AG04449 (cell line): ENCODE measurements around the gene FTCDNL1.

Source experiments
- CTCF ChIA-PET: fragments of 350-600 bp; formaldehyde crosslinking; extraction: SDS; loops from one replicate; lab custom pipeline; 2021; ENCODE audit warnings: antibody characterized with exemption; lab: Yijun Ruan, JAX
- POLR2A ChIA-PET: fragments of 400-600, 350-600 bp; formaldehyde crosslinking; extraction: SDS; loops from one replicate; lab custom pipeline; 2020; ENCODE audit warnings: antibody characterized with exemption, inconsistent platforms; lab: Yijun Ruan, JAX
- DNase-seq: peaks from one replicate; pipeline ENCODE4 v3.0.0-alpha.2; 2010; ENCODE audit warnings: low read depth, low spot score
- H3K4me3 ChIP-seq: 2 replicates; pipeline ENCODE4 v1.5.1; 2011; ENCODE audit warnings: low read depth, mild to moderate bottlenecking, control low read depth, low read length
- TF ChIP-seq, protein P1 (sequence below): IDR thresholded peaks from one replicate; pipeline ENCODE4 v1.5.1; 2011; ENCODE audit warnings: mild to moderate bottlenecking, moderate library complexity, low read length, control low read depth, inconsistent platforms; ENCODE audit not compliant: insufficient read depth; ENCODE audit errors: missing control alignments

The FTCDNL1 gene

DNA sequence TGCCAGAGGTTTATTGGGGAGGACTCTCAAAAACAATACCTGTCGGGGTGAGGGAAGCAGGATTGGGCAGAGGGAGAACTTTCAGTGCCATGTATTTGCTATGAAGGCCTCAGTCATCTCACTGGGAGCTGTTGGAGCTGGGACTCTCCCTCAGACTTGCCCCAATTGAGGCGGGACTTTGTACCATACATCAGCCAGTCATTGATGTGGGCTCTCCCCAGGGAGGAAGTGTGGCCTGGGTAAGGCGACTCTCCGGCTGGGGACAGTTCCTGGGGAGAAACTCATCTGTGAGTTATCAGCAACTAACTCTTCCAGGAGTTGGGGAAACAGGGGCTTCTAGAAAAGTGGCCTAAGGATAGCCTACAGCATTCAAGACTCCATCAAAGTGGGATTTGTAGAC is 66.5 kb downstream of the FTCDNL1 start:
- TF ChIP-seq, protein P1, sequence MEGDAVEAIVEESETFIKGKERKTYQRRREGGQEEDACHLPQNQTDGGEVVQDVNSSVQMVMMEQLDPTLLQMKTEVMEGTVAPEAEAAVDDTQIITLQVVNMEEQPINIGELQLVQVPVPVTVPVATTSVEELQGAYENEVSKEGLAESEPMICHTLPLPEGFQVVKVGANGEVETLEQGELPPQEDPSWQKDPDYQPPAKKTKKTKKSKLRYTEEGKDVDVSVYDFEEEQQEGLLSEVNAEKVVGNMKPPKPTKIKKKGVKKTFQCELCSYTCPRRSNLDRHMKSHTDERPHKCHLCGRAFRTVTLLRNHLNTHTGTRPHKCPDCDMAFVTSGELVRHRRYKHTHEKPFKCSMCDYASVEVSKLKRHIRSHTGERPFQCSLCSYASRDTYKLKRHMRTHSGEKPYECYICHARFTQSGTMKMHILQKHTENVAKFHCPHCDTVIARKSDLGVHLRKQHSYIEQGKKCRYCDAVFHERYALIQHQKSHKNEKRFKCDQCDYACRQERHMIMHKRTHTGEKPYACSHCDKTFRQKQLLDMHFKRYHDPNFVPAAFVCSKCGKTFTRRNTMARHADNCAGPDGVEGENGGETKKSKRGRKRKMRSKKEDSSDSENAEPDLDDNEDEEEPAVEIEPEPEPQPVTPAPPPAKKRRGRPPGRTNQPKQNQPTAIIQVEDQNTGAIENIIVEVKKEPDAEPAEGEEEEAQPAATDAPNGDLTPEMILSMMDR: no peak
- no peak overlapping the region for H3K4me3 ChIP-seq
- DNase-seq: no peak
- ChIA-PET CTCF (no interaction called here), POLR2A (no interaction called here)

- POLR2A ChIA-PET: no interaction called here
- CTCF ChIA-PET: no interaction called here
- DNase-seq: no peak
- TF ChIP-seq, protein P1: no peak
- no peak overlapping the region for H3K4me3 ChIP-seq
These were observed 71.4 kb downstream of the FTCDNL1 start for GRCh38 chr2:199779589-199779988.

DNA sequence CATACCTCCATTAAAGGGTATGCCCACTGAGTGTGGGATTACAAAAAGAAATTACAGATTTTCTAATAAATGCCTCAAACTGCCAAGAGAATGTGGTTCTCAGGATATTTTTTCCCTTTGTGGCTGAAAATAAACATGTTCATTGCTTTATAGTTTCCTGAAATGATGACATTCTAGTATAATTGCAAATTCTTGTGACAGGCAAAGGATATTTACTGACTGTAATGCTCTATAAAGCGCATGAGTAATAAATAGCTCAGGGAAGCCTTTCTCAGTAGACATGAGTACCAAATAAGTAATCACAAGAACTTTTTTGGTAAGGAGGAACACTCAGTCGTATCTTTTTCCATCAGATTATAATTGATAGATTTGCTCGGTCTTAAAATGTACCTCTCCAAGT is 72.3 kb downstream of the FTCDNL1 start:
- TF ChIP-seq, protein P1: no peak
- no peak for DNase-seq
- CTCF ChIA-PET: no interaction called here
- POLR2A ChIA-PET: no interaction called here
- no peak overlapping the region for H3K4me3 ChIP-seq

DNA sequence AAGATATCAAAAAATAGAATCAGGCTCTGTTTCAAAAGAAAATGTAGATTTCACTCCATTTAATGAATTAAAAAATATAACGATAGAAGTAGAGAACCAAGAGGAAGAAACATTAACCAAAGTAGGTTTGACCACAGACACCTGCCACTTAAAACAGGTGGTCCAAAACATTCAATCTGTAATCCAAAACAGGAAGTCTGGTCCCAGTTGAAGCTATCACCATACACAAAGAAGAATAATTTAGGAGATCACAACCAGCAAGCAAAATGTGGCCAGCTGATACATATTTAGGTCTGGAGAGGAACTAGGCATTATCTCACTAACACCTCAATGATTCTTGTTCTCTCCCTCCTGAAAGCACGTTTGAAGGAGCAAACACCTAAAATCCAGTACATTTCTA is 73.1 kb downstream of the FTCDNL1 start:
- TF ChIP-seq, protein P1: no peak
- ChIA-PET CTCF (no interaction called here), POLR2A (no interaction called here)
- DNase-seq: no peak
- no peak overlapping the region for H3K4me3 ChIP-seq

GRCh38 chr2:199777315-199777714 is 73.7 kb downstream of the FTCDNL1 start:
- POLR2A ChIA-PET: no interaction called here
- H3K4me3 ChIP-seq: no peak overlapping the region
- TF ChIP-seq, protein P1: no peak
- CTCF ChIA-PET: no interaction called here
- DNase-seq: no peak

GRCh38 chr2:199775267-199775666 is 75.7 kb downstream of the FTCDNL1 start:
- ChIA-PET POLR2A (no interaction called here), CTCF (interaction anchor here (1.1 kb wide), 1 partner anchor 35 kb away, joined by 3 read pairs; no protein-coding TSS in a partner anchor)

More at GRCh38 chr2:199775267-199775666, 75.7 kb downstream of the FTCDNL1 start:
- H3K4me3 ChIP-seq: no peak overlapping the region
- TF ChIP-seq, protein P1: no peak
- no peak for DNase-seq
